Hepatocyte (in vitro differentiated cells): ENCODE measurements around the gene LPP. TPM values are rescaled to one million over a fixed set of nuclear protein-coding genes. Genes with fewer than 3 reads are reported as not detected.
A peak's percentile ranks its signal among the peaks of the same experiment; 100 is the strongest.

ENCODE experiments used
- DNase-seq: peaks from one replicate; pipeline ENCODE4 v3.0.0-alpha.2; 2016; ENCODE audit warnings: low spot score
- H2AFZ ChIP-seq: fragments of 200-600 bp; sonication (generic); 2 replicates; pipeline ENCODE4 v1.6.0; 2016; ENCODE audit warnings: antibody characterized with exemption, mild to moderate bottlenecking
- H3K27ac ChIP-seq: fragments of 200-600 bp; sonication (generic); 2 replicates; pipeline ENCODE4 v1.5.1; 2016; ENCODE audit warnings: mild to moderate bottlenecking
- H3K27me3 ChIP-seq: fragments of 200-600 bp; sonication (generic); 2 replicates; pipeline ENCODE4 v1.6.1; 2016
- H3K36me3 ChIP-seq: fragments of 200-600 bp; sonication (generic); replicated peaks from 2 replicates; pipeline ENCODE4 v1.5.1; 2016; ENCODE audit warnings: low read depth; ENCODE audit not compliant: insufficient read depth
- H3K4me1 ChIP-seq: fragments of 200-600 bp; sonication (generic); 2 replicates; pipeline ENCODE4 v1.5.1; 2016; ENCODE audit warnings: mild to moderate bottlenecking, moderate library complexity; ENCODE audit not compliant: insufficient read depth
- H3K4me2 ChIP-seq: fragments of 200-600 bp; sonication (generic); 2 replicates; pipeline ENCODE4 v1.6.0; 2016
- H3K4me3 ChIP-seq: fragments of 200-600 bp; sonication (generic); 2 replicates; pipeline ENCODE4 v1.5.1; 2016; ENCODE audit warnings: mild to moderate bottlenecking
- H3K79me2 ChIP-seq: fragments of 200-600 bp; sonication (generic); 2 replicates; pipeline ENCODE4 v1.6.0; 2017; ENCODE audit warnings: mild to moderate bottlenecking
- H3K9me2 ChIP-seq: fragments of 200-600 bp; sonication (generic); replicated peaks from 2 replicates; pipeline ENCODE4 v1.6.0; 2017; ENCODE audit warnings: mild to moderate bottlenecking; ENCODE audit not compliant: insufficient read depth
- H3K9me3 ChIP-seq: fragments of 200-600 bp; sonication (generic); 2 replicates; pipeline ENCODE4 v1.5.1; 2016; ENCODE audit warnings: low read depth, mild to moderate bottlenecking
- H4K20me1 ChIP-seq: fragments of 200-600 bp; sonication (generic); 2 replicates; pipeline ENCODE4 v1.6.0; 2016; ENCODE audit warnings: mild to moderate bottlenecking; ENCODE audit not compliant: insufficient read depth, poor library complexity, severe bottlenecking
- EZH2 ChIP-seq: fragments of 200-600 bp; sonication (generic); IDR thresholded peaks from 2 replicates; pipeline ENCODE4 v1.6.1; 2016; ENCODE audit warnings: antibody characterized with exemption, mild to moderate bottlenecking, borderline replicate concordance
- EZH2phosphoT487 ChIP-seq: fragments of 200-600 bp; sonication (generic); IDR thresholded peaks from one replicate; pipeline ENCODE4 v1.6.1; 2018; ENCODE audit warnings: antibody characterized with exemption, mild to moderate bottlenecking, low read depth, moderate library complexity; ENCODE audit not compliant: unreplicated experiment, severe bottlenecking
- WGBS: methylation state at CpG from one replicate; pipeline ENCODE4 v1.1.6; 2016; ENCODE audit warnings: low lambda C conversion rate; ENCODE audit errors: missing lambda C conversion rate; 5-methylcytosine and 5-hydroxymethylcytosine counted together
- polyA plus RNA-seq: library from polyadenylated mRNA; unstranded; fragments of >200 nt; fragmentation: Nextera tagmentation; extraction: Ambion mirVana; gene quantifications from 2 replicates; pipeline ENCODE4 v1.2.1, GENCODE V29; 2016
- total RNA-seq: library from RNA; depleted of rRNA; stranded (reverse); fragments of >200 nt; gene quantifications from 2 replicates; pipeline ENCODE4 v1.2.3, GENCODE V29; 2014
- TF ChIP-seq, protein P1 (sequence below): fragments of 200-600 bp; sonication (generic); IDR thresholded peaks from 2 replicates; pipeline ENCODE4 v1.5.1; 2016; ENCODE audit warnings: antibody characterized with exemption, mild to moderate bottlenecking; ENCODE audit not compliant: poor library complexity

LPP gene
- total and polyA plus RNA-seq, 2 experiments from 2014 or later, result 53.2 to 73.8 TPM

DNA sequence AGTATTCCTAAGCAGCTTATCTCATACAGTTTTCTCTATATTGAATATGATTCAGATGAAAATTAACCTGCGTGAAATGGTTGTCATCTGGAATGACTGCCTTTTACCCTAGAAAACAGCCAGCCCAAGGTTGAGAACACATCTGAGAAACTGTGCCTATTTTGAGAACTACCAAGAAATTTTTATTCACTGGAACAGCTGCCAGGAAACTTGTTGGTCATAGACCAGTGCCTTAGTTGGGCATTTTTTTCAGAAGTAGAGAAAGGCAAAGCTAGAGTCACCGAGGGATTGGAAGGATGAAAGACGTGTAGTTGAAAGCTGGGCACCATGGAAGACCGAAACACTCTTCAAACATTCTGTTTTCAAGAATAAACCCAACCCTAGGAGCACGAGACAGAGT, 277.1 kb downstream of the LPP start:
- no peaks in the 10 kb centered on the region for H3K9me3 ChIP-seq
- TF ChIP-seq, protein P1, sequence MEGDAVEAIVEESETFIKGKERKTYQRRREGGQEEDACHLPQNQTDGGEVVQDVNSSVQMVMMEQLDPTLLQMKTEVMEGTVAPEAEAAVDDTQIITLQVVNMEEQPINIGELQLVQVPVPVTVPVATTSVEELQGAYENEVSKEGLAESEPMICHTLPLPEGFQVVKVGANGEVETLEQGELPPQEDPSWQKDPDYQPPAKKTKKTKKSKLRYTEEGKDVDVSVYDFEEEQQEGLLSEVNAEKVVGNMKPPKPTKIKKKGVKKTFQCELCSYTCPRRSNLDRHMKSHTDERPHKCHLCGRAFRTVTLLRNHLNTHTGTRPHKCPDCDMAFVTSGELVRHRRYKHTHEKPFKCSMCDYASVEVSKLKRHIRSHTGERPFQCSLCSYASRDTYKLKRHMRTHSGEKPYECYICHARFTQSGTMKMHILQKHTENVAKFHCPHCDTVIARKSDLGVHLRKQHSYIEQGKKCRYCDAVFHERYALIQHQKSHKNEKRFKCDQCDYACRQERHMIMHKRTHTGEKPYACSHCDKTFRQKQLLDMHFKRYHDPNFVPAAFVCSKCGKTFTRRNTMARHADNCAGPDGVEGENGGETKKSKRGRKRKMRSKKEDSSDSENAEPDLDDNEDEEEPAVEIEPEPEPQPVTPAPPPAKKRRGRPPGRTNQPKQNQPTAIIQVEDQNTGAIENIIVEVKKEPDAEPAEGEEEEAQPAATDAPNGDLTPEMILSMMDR, result no peak
- TF ChIP-seq EZH2phosphoT487, result no peak
- TF ChIP-seq EZH2, result no peak
- peaks cover 18% of the 10 kb centered on the region for H3K4me1 ChIP-seq
- H3K4me2 ChIP-seq, result no peak overlapping the region
- no peaks in the 10 kb centered on the region for H3K9me2 ChIP-seq
- no peak overlapping the region for H2AFZ ChIP-seq
- peak overlapping the region; percentile 63 for H3K27ac ChIP-seq
- no peaks in the 10 kb centered on the region for H3K36me3 ChIP-seq
- H3K27me3 ChIP-seq, result no peaks in the 10 kb centered on the region
- WGBS, result 94% methylated on average over 5 of the region's 5 CpGs
- no peak for DNase-seq
- no peak overlapping the region for H3K4me3 ChIP-seq
- H3K79me2 ChIP-seq, result peaks cover 27% of the 10 kb centered on the region
- H4K20me1 ChIP-seq, result no peaks in the 10 kb centered on the region

DNA sequence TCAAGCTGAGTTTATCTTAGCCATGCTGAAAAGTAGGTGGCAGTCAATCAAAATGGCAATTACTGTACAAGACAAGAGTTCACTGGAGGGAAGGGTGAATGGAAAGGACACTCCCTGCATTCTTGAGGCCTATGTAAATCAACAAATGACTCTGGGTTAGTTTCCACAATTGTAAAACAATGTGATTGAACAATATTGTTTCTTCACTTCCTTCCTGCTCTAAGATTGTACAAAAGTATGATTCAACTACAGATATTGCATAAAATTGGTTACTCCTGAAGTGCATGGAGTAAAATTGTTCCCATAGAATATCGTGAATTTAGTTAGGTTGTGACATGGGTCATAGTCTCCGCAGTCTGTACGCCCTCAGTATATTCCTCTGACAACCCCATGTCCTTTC, 277.6 kb downstream of the LPP start:
- H3K27me3 ChIP-seq, result no peaks in the 10 kb centered on the region
- TF ChIP-seq, protein P1, result no peak
- TF ChIP-seq EZH2phosphoT487 (no peak), EZH2 (no peak)
- H3K4me1 ChIP-seq, result peaks cover 18% of the 10 kb centered on the region
- no peaks in the 10 kb centered on the region for H3K36me3 ChIP-seq
- no peak overlapping the region for H3K4me2 ChIP-seq
- peak; percentile 35 for DNase-seq
- no peaks in the 10 kb centered on the region for H3K9me2 ChIP-seq
- no peak overlapping the region for H2AFZ ChIP-seq
- peak overlapping the region; percentile 82 for H3K27ac ChIP-seq
- WGBS, result 94% methylated on average over 3 of the region's 3 CpGs
- H3K4me3 ChIP-seq, result no peak overlapping the region
- peaks cover 22% of the 10 kb centered on the region for H3K79me2 ChIP-seq
- H4K20me1 ChIP-seq, result no peaks in the 10 kb centered on the region
- no peaks in the 10 kb centered on the region for H3K9me3 ChIP-seq

DNA sequence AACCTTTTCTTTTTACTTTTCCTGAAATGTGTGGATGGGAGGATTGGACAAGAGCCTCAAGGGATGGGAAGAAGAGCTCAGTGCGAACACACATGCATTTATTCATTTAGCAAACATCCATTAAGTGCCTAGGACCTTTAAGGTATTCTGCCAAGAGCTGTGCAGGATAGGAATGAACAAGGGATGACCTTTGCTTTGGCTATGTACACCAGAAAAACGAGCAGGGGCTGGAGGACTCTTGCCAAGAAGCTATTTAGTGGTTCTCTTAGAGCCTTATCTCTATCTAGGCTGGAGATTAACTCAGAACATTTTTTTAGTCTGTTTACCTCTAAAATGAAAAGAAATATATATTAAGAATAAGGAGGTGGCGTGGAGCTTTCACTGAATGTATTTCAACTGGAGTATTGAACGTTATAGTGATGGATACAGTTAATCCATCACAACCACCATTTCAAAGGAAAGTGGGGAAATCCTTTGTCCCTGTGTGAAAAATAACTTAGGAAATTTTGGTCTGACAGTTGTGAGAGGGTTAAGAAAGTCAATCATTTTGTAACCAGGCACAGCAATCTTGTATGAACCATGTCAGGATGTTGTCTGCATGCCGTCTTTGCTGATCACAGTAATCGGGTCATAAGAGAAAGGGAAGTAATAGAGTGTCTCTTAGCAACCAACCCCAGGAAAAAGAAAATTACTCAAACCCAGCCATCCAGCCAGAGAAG, 279.0 kb downstream of the LPP start:
- peak overlapping the region; percentile 52 for H3K4me2 ChIP-seq
- TF ChIP-seq, protein P1, result no peak
- TF ChIP-seq EZH2phosphoT487 (no peak), EZH2 (no peak)
- H3K4me3 ChIP-seq, result no peak overlapping the region
- no peaks in the 10 kb centered on the region for H4K20me1 ChIP-seq
- H2AFZ ChIP-seq, result no peak overlapping the region
- peaks cover 18% of the 10 kb centered on the region for H3K4me1 ChIP-seq
- H3K27me3 ChIP-seq, result no peaks in the 10 kb centered on the region
- peak; percentile 37 for DNase-seq
- H3K36me3 ChIP-seq, result no peaks in the 10 kb centered on the region
- no peaks in the 10 kb centered on the region for H3K9me2 ChIP-seq
- 52% methylated on average over 6 of the region's 6 CpGs for WGBS
- peaks cover 16% of the 10 kb centered on the region for H3K79me2 ChIP-seq
- peak overlapping the region; percentile 82 for H3K27ac ChIP-seq
- no peaks in the 10 kb centered on the region for H3K9me3 ChIP-seq
